ENCODE measurements around the gene SPDYE16.
"Not testable (repeated sequence)": the region's sequence is repeated elsewhere in the genome, so short reads cannot be mapped to it uniquely, and the experiment has no call there.

Gene SPDYE16

GRCh38 chr7:76543197-76543596 lies at the start of gene SPDYE16:
Gene SPDYE16, minus strand, starts transcription at chr7:76543297. Its CDS starts 1,838 bp downstream, at chr7:76541459.
- FAIRE-seq: not testable (repeated sequence)

GRCh38 chr7:76592694-76593093 lies 49.6 kb upstream of the SPDYE16 start:
- not testable (repeated sequence) for FAIRE-seq

GRCh38 chr7:76591602-76592304 lies 48.7 kb upstream of the SPDYE16 start:
- not testable (repeated sequence) for FAIRE-seq

- not testable (repeated sequence) for FAIRE-seq
These were observed 47.9 kb upstream of the SPDYE16 start for GRCh38 chr7:76591033-76591432.

GRCh38 chr7:76588586-76588985 lies 45.5 kb upstream of the SPDYE16 start:
- FAIRE-seq: not testable (repeated sequence)

GRCh38 chr7:76586585-76587315 lies 43.7 kb upstream of the SPDYE16 start:
- FAIRE-seq: not testable (repeated sequence)

GRCh38 chr7:76583636-76584281 lies 40.7 kb upstream of the SPDYE16 start:
- FAIRE-seq: not testable (repeated sequence)

- peak; percentile 6 for FAIRE-seq
These were observed 39.9 kb upstream of the SPDYE16 start for GRCh38 chr7:76582848-76583631.

- FAIRE-seq: not testable (repeated sequence)
These were observed 33.0 kb upstream of the SPDYE16 start for GRCh38 chr7:76575919-76576655.

- not testable (repeated sequence) for FAIRE-seq
These were observed 32.3 kb upstream of the SPDYE16 start for GRCh38 chr7:76575431-76575830.

GRCh38 chr7:76572296-76572695 lies 29.2 kb upstream of the SPDYE16 start:
- not testable (repeated sequence) for FAIRE-seq

- not testable (repeated sequence) for FAIRE-seq
These were observed 27.3 kb upstream of the SPDYE16 start for GRCh38 chr7:76570324-76570775.

GRCh38 chr7:76568742-76569141 lies 25.6 kb upstream of the SPDYE16 start:
- peak; percentile 76 for FAIRE-seq

- not testable (repeated sequence) for FAIRE-seq
These were observed 24.7 kb upstream of the SPDYE16 start for GRCh38 chr7:76567753-76568152.

GRCh38 chr7:76567311-76567710 lies 24.2 kb upstream of the SPDYE16 start:
- not testable (repeated sequence) for FAIRE-seq

GRCh38 chr7:76565001-76565400 lies 21.9 kb upstream of the SPDYE16 start:
- not testable (repeated sequence) for FAIRE-seq

GRCh38 chr7:76561342-76561741 lies 18.2 kb upstream of the SPDYE16 start:
- FAIRE-seq: not testable (repeated sequence)

GRCh38 chr7:76560157-76560556 lies 17.1 kb upstream of the SPDYE16 start:
- not testable (repeated sequence) for FAIRE-seq

GRCh38 chr7:76559685-76560084 lies 16.6 kb upstream of the SPDYE16 start:
- not testable (repeated sequence) for FAIRE-seq

GRCh38 chr7:76551992-76552391 lies 8.9 kb upstream of the SPDYE16 start:
- not testable (repeated sequence) for FAIRE-seq

GRCh38 chr7:76549855-76550248 lies 6.8 kb upstream of the SPDYE16 start:
- FAIRE-seq: not testable (repeated sequence)
